Endothelial cell of umbilical vein (primary cell): ENCODE measurements around the gene TSPAN14. TPM values are rescaled to one million over a fixed set of nuclear protein-coding genes. Genes with fewer than 3 reads are reported as not detected.

Experiments
- BruUV-seq: library from RNA; stranded (reverse); fragments of 400-500 nt; replicated peaks from 2 replicates; lab custom pipeline; 2021; lab: Mats Ljungman, UMichigan
- CTCF ChIA-PET: fragments of 300-600, 350-600 bp; sonication (Branson Sonifier 250); formaldehyde crosslinking; loops from one replicate; lab custom pipeline; 2021; ENCODE audit warnings: antibody characterized with exemption, inconsistent platforms; lab: Charles Lee
- POLR2A ChIA-PET: fragments of 300-600, 350-600 bp; sonication (Branson Sonifier 250); formaldehyde crosslinking; loops from one replicate; lab custom pipeline; 2021; ENCODE audit warnings: antibody characterized with exemption, inconsistent platforms; lab: Charles Lee
- DNase-seq: peaks from one replicate; pipeline ENCODE4 v3.0.0-alpha.2; 2011; ENCODE audit warnings: low read depth, low spot score
- FAIRE-seq: peaks from 2 replicates; lab custom pipeline; 2011; peaks lifted over from hg19 to GRCh38; lab: Jason Lieb, UNC
- H2AFZ ChIP-seq: 2 replicates; pipeline ENCODE4 v1.6.0; 2012; ENCODE audit warnings: low read depth, low read length, control low read depth, inconsistent platforms
- H3K27ac ChIP-seq: 2 replicates; pipeline ENCODE4 v1.5.1; 2011; ENCODE audit warnings: low read depth, mild to moderate bottlenecking, control low read depth, low read length, moderate library complexity; ENCODE audit not compliant: insufficient read depth
- H3K27me3 ChIP-seq, 2 experiments: 2 replicates each; pipeline versions ENCODE4 v1.6.0 to v1.6.1; 2011; ENCODE audit warnings: low read length in 2 of 2, mixed read lengths in 1 of 2; ENCODE audit not compliant: control insufficient read depth in 2 of 2, insufficient read depth in 2 of 2
- H3K36me3 ChIP-seq, 2 experiments: 2 replicates in 1 of 2; 3 replicates in 1 of 2; pipeline ENCODE4 v1.5.1; 2011; ENCODE audit warnings: low read length in 2 of 2, mild to moderate bottlenecking in 1 of 2, moderate library complexity in 1 of 2; ENCODE audit not compliant: control insufficient read depth in 2 of 2, insufficient read depth in 2 of 2; ENCODE audit errors: extremely low read depth in 1 of 2
- H3K4me1 ChIP-seq: 3 replicates; pipeline ENCODE4 v1.5.1; 2011; ENCODE audit warnings: mild to moderate bottlenecking, low read length; ENCODE audit not compliant: control insufficient read depth, insufficient read depth; ENCODE audit errors: extremely low read depth
- H3K4me2 ChIP-seq: 2 replicates; pipeline ENCODE4 v1.6.1; 2011; ENCODE audit warnings: low read length, control low read depth, mixed read lengths; ENCODE audit not compliant: insufficient read depth
- H3K4me3 ChIP-seq, 3 experiments: fragments of 200-600 bp in 1 of 3; sonication (generic), shearing (Covaris generic) in 1 of 3; replicated peaks in 1 of 3; 2 replicates each; pipeline ENCODE4 v1.5.1; 2011 to 2016; ENCODE audit warnings: control low read depth in 3 of 3, low read length in 3 of 3, mild to moderate bottlenecking in 2 of 3, inconsistent platforms in 1 of 3, low read depth in 1 of 3, moderate library complexity in 1 of 3; ENCODE audit not compliant: insufficient read depth in 1 of 3
- H3K79me2 ChIP-seq: 2 replicates; pipeline ENCODE4 v1.6.0; 2012; ENCODE audit warnings: low read length, inconsistent platforms; ENCODE audit not compliant: control insufficient read depth, insufficient read depth
- H3K9ac ChIP-seq: replicated peaks from 2 replicates; pipeline ENCODE3; 2011; ENCODE audit warnings: low read length, control low read depth; ENCODE audit not compliant: insufficient read depth; ENCODE audit errors: extremely low read depth
- H3K9me1 ChIP-seq: replicated peaks from 3 replicates; pipeline ENCODE4 v1.6.0; 2011; ENCODE audit warnings: mild to moderate bottlenecking, low read length; ENCODE audit not compliant: control insufficient read depth, insufficient read depth; ENCODE audit errors: extremely low read depth
- H3K9me3 ChIP-seq: replicated peaks from 2 replicates; pipeline ENCODE4 v1.5.1; 2012; ENCODE audit warnings: low read length, inconsistent platforms; ENCODE audit not compliant: control insufficient read depth, insufficient read depth
- H4K20me1 ChIP-seq: replicated peaks from 2 replicates; pipeline ENCODE3; 2011; ENCODE audit warnings: mild to moderate bottlenecking, low read length; ENCODE audit not compliant: control insufficient read depth, insufficient read depth; ENCODE audit errors: extremely low read depth
- CTCF ChIP-seq, 2 donors: IDR thresholded peaks; 1 replicate in 1 of 2; 2 replicates in 1 of 2; pipeline ENCODE4 v1.5.1; 2011; ENCODE audit warnings: low read length in 2 of 2, mild to moderate bottlenecking in 2 of 2, moderate library complexity in 2 of 2, control low read depth in 1 of 2, inconsistent platforms in 1 of 2, low read depth in 1 of 2; ENCODE audit not compliant: insufficient read depth in 1 of 2; ENCODE audit errors: extremely low read depth in 1 of 2
- EZH2 ChIP-seq: IDR thresholded peaks from 2 replicates; pipeline ENCODE4 v1.6.1; 2012; ENCODE audit warnings: borderline replicate concordance, low read depth, mild to moderate bottlenecking, moderate library complexity, low read length, inconsistent platforms; ENCODE audit not compliant: severe bottlenecking
- FOS ChIP-seq: IDR thresholded peaks from 2 replicates; pipeline ENCODE4 v1.6.1; 2011; ENCODE audit warnings: mild to moderate bottlenecking, low read length, moderate library complexity, borderline replicate concordance; ENCODE audit not compliant: insufficient read depth
- GATA2 ChIP-seq: IDR thresholded peaks from 2 replicates; pipeline ENCODE4 v1.7.0; 2011; ENCODE audit warnings: low read depth, mild to moderate bottlenecking, moderate library complexity, mixed read lengths, low read length; ENCODE audit not compliant: insufficient read length, insufficient read depth
- JUN ChIP-seq: IDR thresholded peaks from 2 replicates; pipeline ENCODE4 v1.6.1; 2011; ENCODE audit warnings: borderline replicate concordance, low read depth; ENCODE audit not compliant: insufficient read length, insufficient read depth
- MAX ChIP-seq: IDR thresholded peaks from 2 replicates; pipeline ENCODE4 v1.6.1; 2011; ENCODE audit not compliant: insufficient read depth, insufficient read length
- MYC ChIP-seq: IDR thresholded peaks from one replicate; pipeline ENCODE4 v1.6.1; 2011; ENCODE audit warnings: mild to moderate bottlenecking, low read depth, low read length
- POLR2A ChIP-seq: IDR thresholded peaks from 2 replicates; pipeline ENCODE4 v1.6.1; 2012; ENCODE audit warnings: low read depth, mild to moderate bottlenecking, control low read depth, low read length
- POLR2AphosphoS5 ChIP-seq: IDR thresholded peaks from 2 replicates; pipeline ENCODE4 v1.6.1; 2012; ENCODE audit warnings: low read depth, mild to moderate bottlenecking, control low read depth, low read length, moderate library complexity; ENCODE audit not compliant: insufficient read depth
- dilution Hi-C: fragments of 300-500 bp; cut with MboI; formaldehyde crosslinking; loops from one replicate; pipeline ENCODE4 v1.15.0; 2019; ENCODE audit warnings: low sequenced_read_pairs; ENCODE audit not compliant: extremely low pct_ligation_motif_present
- intact Hi-C: fragments of 100-400 bp; cut with micrococcal nuclease; formaldehyde crosslinking; loops from one replicate; pipeline ENCODE4 v1.10.0; 2022
- polyA plus RNA-seq, 4 experiments: library from polyadenylated mRNA; depleted of rRNA in 3 of 4; stranded (reverse) in 3 of 4; unstranded in 1 of 4; fragments of >200 nt; gene quantifications; 2 replicates each; pipeline versions ENCODE4 v1.2.1 to v1.2.3, GENCODE V29; 2011 to 2012; ENCODE audit warnings: missing spikeins in 1 of 4
- total RNA-seq: library from RNA; stranded (reverse); gene quantifications from 2 replicates; pipeline ENCODE4 v1.2.3, GENCODE V29; 2021

TSPAN14 gene
- total and polyA plus RNA-seq, 2 donors (not counting 3 experiments of a cell fraction or from before 2014, with no cell fraction given) = 210 to 242 TPM

- no peak overlapping the region for H2AFZ ChIP-seq
- ChIA-PET CTCF (interaction anchor here (1.1 to 37.4 kb wide), 5 partner anchors 8 to 37 kb away, joined by 3 to 1118 read pairs (median 5); no protein-coding TSS in a partner anchor), POLR2A (interaction anchor here (0.7 to 1.1 kb wide), 2 partner anchors 9 to 24 kb away, joined by 3 to 6 read pairs; no protein-coding TSS in a partner anchor)
- FAIRE-seq = no peak
- dilution Hi-C loops (no loop called here), intact Hi-C loops (loop anchor here (1.0 to 2.0 kb wide), 2 partner anchors 14 to 40 kb away; partner anchors contain the start of gene TSPAN14)
- no peaks in the 10 kb centered on the region for H4K20me1 ChIP-seq
- peaks cover 100% of the 10 kb centered on the region for H3K79me2 ChIP-seq
- no TSS peak for BruUV-seq
- no peak overlapping the region for H3K4me3 ChIP-seq
- H3K4me1 ChIP-seq = peaks cover 95% of the 10 kb centered on the region
- no peaks in the 10 kb centered on the region for H3K9me1 ChIP-seq
- peaks cover 8 to 15% of the 10 kb centered on the region in 2 experiments for H3K36me3 ChIP-seq
- H3K4me2 ChIP-seq = peak overlapping the region; percentile 43
- TF ChIP-seq POLR2A (no peak), MAX (no peak), POLR2AphosphoS5 (no peak), EZH2 (no peak), GATA2 (no peak), FOS (no peak), JUN (no peak), MYC (no peak), CTCF (IDR thresholded peaks at IDR 0.05; ENCODE audit: extremely low read depth in 1 of 2, insufficient read depth in 1 of 2, low read depth in 1 of 2, low read length in 2 of 2) (no peak)
- DNase-seq = no peak
- H3K9me3 ChIP-seq = no peaks in the 10 kb centered on the region
- H3K27ac ChIP-seq = peak overlapping the region; percentile 79
- H3K9ac ChIP-seq = peak overlapping the region; percentile 78
- H3K27me3 ChIP-seq = no peaks in the 10 kb centered on the region
Observed at GRCh38 chr10:80468806-80469421, 14.8 kb downstream of the TSPAN14 start.
